Right lobe of liver (tissue), 4 donors: ENCODE results near the gene B4GALNT1.

Source experiments
- CTCF ChIP-seq, 4 donors: fragments of 200-600 bp in 3 of 4; fragments of 450-650 bp in 1 of 4; IDR thresholded peaks; one replicate each; pipeline versions ENCODE4 v1.5.1 to v1.8.0; 2016 to 2022; ENCODE audit warnings: antibody characterized with exemption in 4 of 4, mild to moderate bottlenecking in 2 of 4
- POLR2A ChIP-seq: fragments of 450-650 bp; IDR thresholded peaks from one replicate; pipeline ENCODE4 v1.6.1; 2017; ENCODE audit warnings: antibody characterized with exemption, mild to moderate bottlenecking
- donor health status: DM: no; HTN: no; CAD: no.
- donor health status: DM: no; HTN: no; CAD: no.
- donor health status: DM: no; HTN: yes; CAD: no.

- TF ChIP-seq CTCF (IDR thresholded peaks at IDR 0.05), result no peak
- no peak for TF ChIP-seq POLR2A
Measured at GRCh38 chr12:57604992-57605810, 27.8 kb downstream of the B4GALNT1 start.
